CD14-positive monocyte (primary cell): ENCODE results near the gene NDST1. TPM values are rescaled to one million over a fixed set of nuclear protein-coding genes. Genes with fewer than 3 reads are reported as not detected.

ENCODE experiments used
- DNase-seq, 3 donors: peaks; one replicate each; pipeline ENCODE4 v3.0.0-alpha.2; 2011 to 2022
- H2AFZ ChIP-seq: 2 replicates; pipeline ENCODE4 v1.6.0; 2012; ENCODE audit warnings: mild to moderate bottlenecking, low read depth, low read length, inconsistent platforms; ENCODE audit not compliant: insufficient read depth, poor library complexity, severe bottlenecking
- H3K27ac ChIP-seq, 2 donors: 1 replicate in 1 of 2; 2 replicates in 1 of 2; pipeline ENCODE4 v1.5.1; 2012 to 2013; ENCODE audit warnings: low read length in 2 of 2, control low read depth in 1 of 2, inconsistent platforms in 1 of 2, low read depth in 1 of 2, mild to moderate bottlenecking in 1 of 2
- H3K27me3 ChIP-seq, 2 donors: one replicate each; pipeline versions ENCODE4 v1.6.0 to v1.6.1; 2011 to 2013; ENCODE audit warnings: low read length in 2 of 2; ENCODE audit not compliant: control insufficient read depth in 2 of 2, insufficient read depth in 2 of 2
- H3K36me3 ChIP-seq, 2 donors: replicated peaks in 1 of 2; 1 replicate in 1 of 2; 2 replicates in 1 of 2; pipeline versions ENCODE4 v1.5.1 to v1.6.1; 2012 to 2013; ENCODE audit warnings: low read length in 2 of 2, control low read depth in 1 of 2, inconsistent platforms in 1 of 2, mild to moderate bottlenecking in 1 of 2; ENCODE audit not compliant: insufficient read depth in 2 of 2, control insufficient read depth in 1 of 2
- H3K4me1 ChIP-seq, 2 donors: 1 replicate in 1 of 2; 2 replicates in 1 of 2; pipeline versions ENCODE4 v1.5.1 to v1.6.1; 2012 to 2013; ENCODE audit warnings: low read length in 2 of 2, control low read depth in 1 of 2, inconsistent platforms in 1 of 2, mild to moderate bottlenecking in 1 of 2, moderate library complexity in 1 of 2; ENCODE audit not compliant: insufficient read depth in 2 of 2, control insufficient read depth in 1 of 2
- H3K4me2 ChIP-seq: replicated peaks from 2 replicates; pipeline ENCODE3; 2012; ENCODE audit warnings: low read length, moderate library complexity, mild to moderate bottlenecking; ENCODE audit not compliant: poor library complexity, severe bottlenecking; ENCODE audit errors: extremely low read depth
- H3K4me3 ChIP-seq, 3 experiments: fragments of 200-600 bp in 1 of 3; sonication (generic) in 1 of 3; replicated peaks in 1 of 3; 1 replicate in 2 of 3; 2 replicates in 1 of 3; pipeline ENCODE4 v1.5.1; 2011 to 2013; ENCODE audit warnings: low read length in 3 of 3, mild to moderate bottlenecking in 3 of 3, control low read depth in 2 of 3, low read depth in 2 of 3, inconsistent platforms in 1 of 3, moderate library complexity in 1 of 3
- H3K79me2 ChIP-seq: 2 replicates; pipeline ENCODE4 v1.6.0; 2012; ENCODE audit warnings: mild to moderate bottlenecking, control low read depth, inconsistent platforms, low read length, moderate library complexity; ENCODE audit not compliant: insufficient read depth
- H3K9ac ChIP-seq: 2 replicates; pipeline ENCODE4 v1.6.0; 2017; ENCODE audit warnings: low read length, mild to moderate bottlenecking; ENCODE audit not compliant: insufficient read depth, poor library complexity, severe bottlenecking
- H3K9me3 ChIP-seq, 2 donors: replicated peaks in 1 of 2; 1 replicate in 1 of 2; 2 replicates in 1 of 2; pipeline versions ENCODE4 v1.5.1 to v1.6.1; 2012 to 2013; ENCODE audit warnings: low read length in 2 of 2, control low read depth in 1 of 2; ENCODE audit not compliant: control insufficient read depth in 1 of 2, insufficient read depth in 1 of 2
- H4K20me1 ChIP-seq: 2 replicates; pipeline ENCODE4 v1.6.0; 2012; ENCODE audit warnings: mild to moderate bottlenecking, low read length, control low read depth, moderate library complexity; ENCODE audit not compliant: insufficient read depth
- H3K27ac Mint-ChIP-seq, 7 donors: one replicate each; pipeline ENCODE4 v1.8.0; 2020; ENCODE audit warnings: mild to moderate bottlenecking in 7 of 7, mixed read lengths in 7 of 7, moderate library complexity in 6 of 7, inconsistent platforms in 2 of 7
- H3K27me3 Mint-ChIP-seq, 3 donors: one replicate each; pipeline ENCODE4 v1.8.0; 2021 to 2022; ENCODE audit warnings: low read depth in 3 of 3, mild to moderate bottlenecking in 3 of 3, mixed read lengths in 3 of 3, moderate library complexity in 3 of 3, inconsistent platforms in 1 of 3
- H3K36me3 Mint-ChIP-seq, 2 donors: one replicate each; pipeline ENCODE4 v1.8.0; 2020; ENCODE audit warnings: mixed read lengths in 2 of 2, inconsistent platforms in 1 of 2, mild to moderate bottlenecking in 1 of 2
- H3K4me1 Mint-ChIP-seq: one replicate; pipeline ENCODE4 v1.8.0; 2020; ENCODE audit warnings: mild to moderate bottlenecking, mixed read lengths
- H3K4me3 Mint-ChIP-seq, 2 donors: one replicate each; pipeline ENCODE4 v1.8.0; 2020; ENCODE audit warnings: mild to moderate bottlenecking in 2 of 2, mixed read lengths in 2 of 2, moderate library complexity in 1 of 2
- H3K9me3 Mint-ChIP-seq, 7 donors: one replicate each; pipeline ENCODE4 v1.8.0; 2020 to 2022; ENCODE audit warnings: mixed read lengths in 7 of 7, mild to moderate bottlenecking in 6 of 7, moderate library complexity in 6 of 7, inconsistent platforms in 2 of 7
- CTCF ChIP-seq: fragments of 200-600 bp; IDR thresholded peaks from one replicate; pipeline ENCODE4 v1.8.0; 2022; ENCODE audit warnings: antibody characterized with exemption, mild to moderate bottlenecking
- WGBS: methylation state at CpG from one replicate; pipeline ENCODE4 v1.1.5; 2013; ENCODE audit warnings: missing lambda C conversion rate; ENCODE audit not compliant: insufficient coverage; 5-methylcytosine and 5-hydroxymethylcytosine counted together
- intact Hi-C, 2 donors: fragments of 100-400 bp; cut with micrococcal nuclease; formaldehyde crosslinking; loops; one replicate each; pipeline versions ENCODE4 v1.15.0 to v1.15.1; 2023
- polyA plus RNA-seq, 3 donors: library from polyadenylated mRNA; depleted of rRNA in 1 of 3; unstranded in 2 of 3; stranded (reverse) in 1 of 3; fragments of 300-500 nt in 2 of 3; fragments of >200 nt in 1 of 3; fragmentation: Illumina TruSeq in 2 of 3; gene quantifications; 1 replicate in 2 of 3; 2 replicates in 1 of 3; pipeline ENCODE4 v1.2.3, GENCODE V29; 2012 to 2021

The NDST1 gene
- polyA plus RNA-seq, 3 donors = 7.0 to 18.9 (median 7.5) TPM

- Mint-ChIP-seq H3K36me3 (peaks cover 29 to 37% of the 10 kb centered on the region in 2 donors), H3K4me1 (peaks cover 46% of the 10 kb centered on the region), H3K9me3 (no peaks in the 10 kb centered on the region), H3K27me3 (no peaks in the 10 kb centered on the region), H3K4me3 (no peak overlapping the region), H3K27ac (peak overlapping the region in 4 of 7 donors; percentile 27 to 80 (median 54))
- no peaks in the 10 kb centered on the region for H3K9me3 ChIP-seq
- peaks cover 3 to 21% of the 10 kb centered on the region in 2 donors for H3K36me3 ChIP-seq
- H2AFZ ChIP-seq = no peak overlapping the region
- intact Hi-C loops = no loop called here
- 90% methylated on average over 1 of the region's 3 CpGs for WGBS
- H4K20me1 ChIP-seq = peaks cover 100% of the 10 kb centered on the region
- no peak overlapping the region for H3K27ac ChIP-seq
- H3K79me2 ChIP-seq = peaks cover 90% of the 10 kb centered on the region
- DNase-seq = no peak
- TF ChIP-seq CTCF = no peak
- no peak overlapping the region for H3K4me2 ChIP-seq
- no peaks in the 10 kb centered on the region for H3K27me3 ChIP-seq
- no peak overlapping the region for H3K4me3 ChIP-seq
- H3K9ac ChIP-seq = no peak overlapping the region
- H3K4me1 ChIP-seq = peaks cover 15 to 20% of the 10 kb centered on the region in 2 donors
Observed at GRCh38 chr5:150514708-150515211, 6.8 kb downstream of the NDST1 start.

- no peak overlapping the region for H3K27ac ChIP-seq
- H3K27me3 Mint-ChIP-seq = no peaks in the 10 kb centered on the region
- 96% methylated on average over 5 of the region's 6 CpGs for WGBS
- peaks cover 15 to 20% of the 10 kb centered on the region in 2 donors for H3K4me1 ChIP-seq
- H3K4me3 Mint-ChIP-seq = no peak overlapping the region
- no peak overlapping the region for H3K9ac ChIP-seq
- peaks cover 9 to 27% of the 10 kb centered on the region in 2 donors for H3K36me3 ChIP-seq
- H3K4me2 ChIP-seq = no peak overlapping the region
- no peak for TF ChIP-seq CTCF
- H4K20me1 ChIP-seq = peaks cover 100% of the 10 kb centered on the region
- H3K4me1 Mint-ChIP-seq = peaks cover 41% of the 10 kb centered on the region
- H2AFZ ChIP-seq = no peak overlapping the region
- no peaks in the 10 kb centered on the region for H3K9me3 ChIP-seq
- no peaks in the 10 kb centered on the region for H3K9me3 Mint-ChIP-seq
- intact Hi-C loops = no loop called here
- no peak overlapping the region for H3K4me3 ChIP-seq
- no peak for DNase-seq
- H3K27ac Mint-ChIP-seq = peak overlapping the region in 2 of 7 donors; percentile 25 to 64
- no peaks in the 10 kb centered on the region for H3K27me3 ChIP-seq
- peaks cover 30 to 35% of the 10 kb centered on the region in 2 donors for H3K36me3 Mint-ChIP-seq
- peaks cover 85% of the 10 kb centered on the region for H3K79me2 ChIP-seq
Observed at GRCh38 chr5:150515446-150515845, 7.5 kb downstream of the NDST1 start.
